NCI-H748 treated with DMSO at 0.1 percent for 48 hours (cell line): ENCODE data around the gene SH3BGRL2.
"Not testable (repeated sequence)": the region's sequence is repeated elsewhere in the genome, so short reads cannot be mapped to it uniquely, and the experiment has no call there.

ENCODE experiments used
- DNase-seq: peaks from one replicate; lab custom pipeline; 2025; lab: John Stamatoyannopoulos, UW

The SH3BGRL2 gene

DNA sequence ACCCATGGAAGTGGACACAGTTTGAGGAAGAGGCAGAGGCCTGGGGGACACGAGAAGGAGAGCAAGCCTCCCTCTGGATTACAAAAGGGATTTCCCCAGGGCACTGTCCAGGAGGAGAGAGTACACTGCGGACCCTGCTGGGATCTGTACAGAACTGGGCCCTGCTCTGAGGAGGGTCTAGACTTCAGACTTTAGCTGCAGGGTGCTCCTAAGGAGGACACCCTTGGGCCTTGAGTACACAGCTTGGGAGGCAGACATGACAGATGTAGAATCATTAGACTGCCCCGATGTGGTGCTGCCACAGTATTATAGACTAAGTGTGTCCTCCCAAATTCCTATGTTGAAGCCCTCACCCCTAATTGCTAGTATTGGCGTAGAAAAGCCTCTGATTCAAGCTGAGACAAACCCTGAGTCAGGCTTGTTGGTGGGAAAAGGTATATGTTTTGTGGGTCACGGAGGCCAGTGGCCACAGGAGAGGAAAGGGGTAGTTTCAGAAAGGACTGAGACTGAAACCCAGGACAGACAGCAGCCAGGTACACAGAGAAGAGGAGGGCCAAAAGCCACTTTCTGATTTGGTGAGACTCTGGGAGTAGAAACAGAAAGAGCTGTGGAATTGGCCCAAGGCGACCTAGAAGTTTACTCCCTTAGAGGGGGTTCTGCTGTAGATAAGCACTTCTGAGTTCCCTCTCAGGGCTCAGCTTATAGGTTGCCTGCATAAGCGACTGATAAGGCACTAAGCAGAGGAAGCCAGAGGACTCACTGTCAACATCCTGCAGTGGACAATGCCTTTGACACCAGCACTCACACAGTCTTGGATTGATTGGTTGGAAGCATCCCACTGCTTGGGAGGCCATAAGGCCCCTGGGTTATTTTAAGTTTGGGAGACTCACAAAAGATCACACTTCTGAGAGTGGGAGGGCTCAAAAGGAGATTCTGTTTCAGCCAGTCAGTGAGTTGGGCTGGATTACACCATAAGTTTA is 16.5 kb upstream of the SH3BGRL2 start:
- DNase-seq, result no peak

DNA sequence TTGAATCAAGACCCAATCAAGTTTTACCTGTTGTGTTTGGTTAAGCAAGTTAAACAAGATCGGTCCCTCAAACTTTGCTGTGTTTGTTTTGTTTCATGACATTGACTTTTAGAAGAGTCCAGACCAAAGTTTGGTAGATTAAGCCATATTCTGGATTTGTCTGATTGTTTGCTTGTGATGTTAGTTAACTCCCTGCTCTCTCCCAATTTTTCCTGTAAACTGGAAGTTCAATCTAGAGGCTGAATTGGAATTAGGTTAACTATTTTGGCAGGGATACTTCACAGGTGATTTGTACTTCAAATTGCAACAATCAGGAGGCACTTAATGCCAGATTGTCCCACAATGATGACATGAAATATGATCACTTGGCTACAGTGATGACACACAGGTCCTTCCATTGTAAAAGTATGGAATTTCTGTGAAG is 13.6 kb upstream of the SH3BGRL2 start:
- no peak for DNase-seq

DNA sequence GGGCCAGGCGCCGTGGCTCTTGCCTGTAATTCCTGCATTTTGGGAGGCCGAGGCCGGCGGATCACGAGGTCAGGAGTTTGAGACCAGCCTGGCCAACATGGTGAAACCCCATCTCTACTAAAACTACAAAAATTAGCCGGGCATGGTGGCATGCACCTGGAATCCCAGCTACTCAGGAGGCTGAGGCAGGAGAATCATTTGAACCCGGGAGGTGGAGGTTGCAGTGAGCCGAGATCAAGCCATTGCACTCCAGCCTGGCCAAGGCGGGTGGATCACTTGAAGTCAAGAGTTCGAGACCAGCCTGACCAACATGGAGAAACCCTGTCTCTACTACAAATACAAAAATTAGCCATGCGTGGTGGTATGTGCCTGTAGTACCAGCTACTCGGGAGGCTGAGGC is 12.7 kb upstream of the SH3BGRL2 start:
- DNase-seq, result not testable (repeated sequence)

DNA sequence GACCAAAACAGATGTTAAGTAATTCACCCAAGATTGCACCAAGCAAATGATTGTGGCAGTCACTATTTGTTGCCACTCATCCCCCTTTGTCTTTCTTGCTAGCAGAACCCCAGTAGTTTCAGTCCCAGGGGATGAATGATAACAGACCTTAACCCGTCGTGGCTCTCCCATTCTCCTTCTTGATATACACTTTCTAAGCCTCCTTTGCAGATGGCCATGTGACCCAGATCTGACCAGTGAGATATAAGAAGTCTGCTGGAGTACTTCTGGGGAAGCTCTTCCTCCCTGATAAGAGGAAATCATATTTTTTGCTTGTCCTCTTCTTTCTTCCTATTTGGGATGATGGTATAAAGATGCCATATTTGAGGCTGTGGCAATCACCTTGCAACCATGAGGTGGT is 9.6 kb upstream of the SH3BGRL2 start:
- DNase-seq, result no peak

DNA sequence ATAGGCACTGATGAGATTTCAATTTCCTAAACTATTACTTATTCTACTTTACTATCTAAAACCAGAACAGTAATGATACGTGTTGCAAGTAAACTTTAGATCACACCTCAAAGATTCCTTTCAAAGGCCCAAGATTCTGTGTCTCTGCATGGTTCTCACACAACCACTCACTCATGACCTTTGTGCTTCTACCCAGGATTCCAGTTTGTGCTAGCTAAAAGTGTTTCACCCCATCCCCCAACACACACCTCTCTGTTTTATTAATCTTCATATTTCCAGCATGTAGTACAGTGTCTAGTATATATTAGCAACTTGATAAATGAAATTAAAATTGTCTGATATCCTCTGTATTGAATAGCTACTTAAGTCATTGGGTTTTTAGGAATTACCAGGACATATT is 8.8 kb upstream of the SH3BGRL2 start:
- DNase-seq, result no peak

DNA sequence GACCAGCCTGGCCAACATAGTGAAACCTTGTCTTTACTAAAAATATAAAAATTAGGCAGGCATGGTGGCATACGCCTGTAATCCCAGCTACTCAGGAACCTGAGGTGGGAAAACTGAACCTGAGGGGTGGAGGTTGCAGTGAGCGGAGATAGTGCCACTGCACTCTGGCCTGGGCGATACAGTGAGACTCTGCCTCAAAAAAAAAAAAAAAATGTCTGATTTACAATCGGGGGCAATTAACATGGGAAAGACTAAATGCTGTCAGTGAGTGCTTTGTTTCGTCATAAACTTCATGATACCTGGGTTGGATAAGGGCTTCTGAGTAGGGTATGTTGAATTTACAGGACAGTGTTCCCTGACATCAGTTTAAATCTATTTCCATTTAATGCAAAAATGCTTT is 8.0 kb upstream of the SH3BGRL2 start:
- no peak for DNase-seq

DNA sequence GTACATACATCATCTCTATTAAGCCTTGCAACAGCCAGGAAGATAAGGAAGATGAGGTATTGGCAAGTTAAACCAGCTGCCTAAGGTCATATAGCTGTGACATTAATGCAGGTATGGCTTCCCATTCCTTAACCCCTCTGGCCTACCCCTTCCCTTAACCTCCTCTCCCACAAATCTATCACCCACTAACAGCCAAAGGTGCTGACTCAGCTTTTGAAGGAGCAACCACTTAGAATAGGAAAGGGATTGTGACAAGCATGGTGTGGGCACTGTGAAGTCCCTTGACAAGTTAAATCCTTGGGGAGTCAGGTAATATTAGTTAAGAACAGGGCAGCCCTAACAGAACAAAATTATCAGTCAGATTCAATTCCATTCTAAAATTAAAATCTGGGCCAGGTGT is 5.4 kb upstream of the SH3BGRL2 start:
- DNase-seq, result no peak

DNA sequence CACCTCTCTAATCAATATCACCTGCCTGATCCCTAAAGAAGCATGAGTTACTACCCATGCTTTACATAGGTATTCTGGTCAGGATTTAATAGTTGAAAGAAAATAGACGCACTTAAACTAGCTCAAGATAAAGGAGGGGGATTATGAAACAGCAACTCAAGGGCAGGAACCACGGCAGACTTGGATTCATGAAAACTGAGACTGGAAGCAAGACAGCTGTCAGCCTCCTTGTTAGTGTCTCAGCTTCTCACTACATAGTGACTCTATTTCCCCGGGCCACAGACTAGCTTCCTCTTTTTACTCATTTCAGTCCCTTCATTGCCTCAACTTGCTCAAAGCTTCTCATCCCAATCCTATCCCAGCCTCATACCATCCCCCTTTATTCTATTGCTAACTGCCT is 4.3 kb upstream of the SH3BGRL2 start:
- DNase-seq, result no peak

DNA sequence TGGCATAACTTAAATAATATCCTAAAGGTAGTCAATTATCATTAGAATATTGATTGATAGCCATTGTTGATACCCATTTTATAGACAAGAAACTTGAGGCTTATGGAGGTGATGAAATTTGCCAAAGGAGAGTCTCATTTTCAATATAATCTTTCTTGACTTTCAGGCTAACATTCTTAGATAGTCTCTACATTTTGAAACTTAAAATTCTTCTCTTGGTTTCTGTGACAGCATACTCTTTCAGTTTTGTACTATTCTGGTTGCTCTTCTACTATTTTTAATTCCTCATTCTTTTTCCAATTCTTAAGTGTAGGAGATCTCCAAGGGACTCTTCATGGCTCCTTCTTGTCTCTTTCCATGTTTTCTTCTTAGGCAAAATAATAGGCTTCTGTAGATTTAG is 3.7 kb upstream of the SH3BGRL2 start:
- no peak for DNase-seq

DNA sequence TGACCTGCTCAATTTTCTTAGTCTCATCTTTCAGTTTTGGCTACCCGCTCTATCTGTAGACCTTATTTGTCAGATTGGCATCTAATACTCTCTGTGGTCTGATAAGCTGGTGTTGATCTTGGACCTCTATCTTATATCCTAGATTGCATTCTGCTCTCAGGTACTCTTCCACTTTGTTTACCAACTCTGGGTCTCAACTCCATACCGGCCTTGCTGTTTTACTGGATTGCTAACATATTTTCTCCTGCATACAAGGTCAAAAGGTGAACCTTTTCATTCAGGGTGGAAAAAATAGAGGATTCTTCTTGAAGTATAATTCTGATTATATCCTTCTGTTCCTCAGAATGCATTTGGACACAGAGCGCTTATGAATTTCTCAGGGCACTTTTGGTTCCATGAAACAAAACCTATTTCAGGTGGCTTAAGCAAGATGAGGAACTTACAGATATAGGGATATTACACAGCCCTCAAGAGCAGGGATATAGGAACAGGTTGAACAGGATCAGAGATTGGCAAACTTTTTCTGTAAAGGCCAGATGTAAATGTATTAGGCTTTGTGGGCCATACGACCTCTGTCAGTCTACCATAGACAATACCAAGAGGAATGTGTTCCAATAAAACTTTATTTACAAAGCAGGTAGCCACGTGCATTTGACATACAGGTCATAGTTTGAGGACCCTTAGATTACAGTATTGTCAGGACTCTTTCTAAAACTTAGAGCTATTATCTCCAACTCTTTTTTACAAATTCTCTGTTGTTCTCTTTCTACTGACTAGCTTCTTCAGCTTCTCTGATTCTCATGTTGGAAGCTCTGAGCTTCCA is 2.5 kb upstream of the SH3BGRL2 start:
- DNase-seq, result no peak

DNA sequence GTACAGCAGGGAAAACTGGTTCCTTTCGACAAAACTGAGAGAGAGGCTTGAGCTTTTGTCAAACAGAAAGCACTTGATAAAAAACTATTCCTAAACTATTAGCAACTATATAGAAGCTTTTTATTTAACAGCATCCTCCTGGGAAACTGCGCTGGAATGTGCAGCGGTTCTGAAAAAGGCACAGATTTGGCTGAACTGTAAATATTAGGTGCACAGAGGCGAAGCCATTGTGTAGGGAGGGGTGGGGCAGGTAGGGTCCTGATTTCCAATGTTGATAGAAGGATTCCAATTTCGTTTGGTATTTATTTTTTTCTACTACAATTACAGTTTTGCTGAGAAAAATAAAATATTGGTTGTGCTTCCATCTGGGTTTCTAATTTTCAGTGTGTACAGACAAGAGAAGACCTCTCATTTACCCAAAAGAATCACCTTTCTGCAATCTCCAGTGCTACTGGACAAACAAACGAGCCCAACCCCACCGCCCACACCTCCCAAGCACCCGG is 698 bp upstream of the SH3BGRL2 start:
- DNase-seq, result no peak

DNA sequence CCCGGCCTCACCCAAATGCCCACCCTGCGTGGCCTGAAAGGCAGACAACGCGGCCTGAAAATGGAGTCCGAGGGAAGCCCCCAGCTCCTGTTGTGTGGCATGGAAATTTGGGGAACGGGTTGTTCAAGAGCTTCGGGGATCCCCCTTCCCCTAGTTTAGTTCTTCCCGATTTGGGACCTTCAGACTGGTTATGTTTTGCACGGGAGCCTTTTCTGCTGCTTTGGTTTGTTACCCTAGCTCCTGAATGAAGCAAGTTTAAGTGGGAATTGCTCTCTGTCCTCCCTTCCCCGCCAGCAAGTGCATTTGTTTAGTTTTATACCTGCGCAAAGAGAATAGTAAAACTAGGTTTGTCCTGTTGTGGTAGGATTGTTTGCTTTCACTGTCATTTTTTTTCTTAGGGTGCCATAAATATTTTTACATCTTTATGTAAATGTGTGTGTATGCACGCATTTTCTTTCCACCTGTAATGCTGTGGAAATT is 604 bp downstream of the SH3BGRL2 start:
- no peak for DNase-seq

DNA sequence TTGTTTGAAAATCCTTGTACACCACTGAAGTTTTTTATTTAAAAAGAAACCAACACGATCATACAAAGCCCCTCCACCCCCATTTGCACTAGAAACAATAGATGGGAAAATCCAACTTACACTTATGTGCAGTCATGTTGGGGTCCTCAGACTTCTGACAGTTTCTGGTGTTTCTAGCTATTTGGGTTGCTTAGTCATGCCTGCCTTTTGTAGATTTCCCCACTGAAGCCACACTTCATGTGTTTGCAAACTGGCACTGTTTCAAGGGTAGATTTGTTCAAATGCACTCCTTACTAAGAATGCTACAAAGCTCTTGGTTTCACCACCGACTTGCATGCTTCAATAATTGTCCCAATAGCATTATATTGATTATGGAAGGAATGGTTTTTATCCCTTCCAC is 1.5 kb downstream of the SH3BGRL2 start:
- no peak for DNase-seq

DNA sequence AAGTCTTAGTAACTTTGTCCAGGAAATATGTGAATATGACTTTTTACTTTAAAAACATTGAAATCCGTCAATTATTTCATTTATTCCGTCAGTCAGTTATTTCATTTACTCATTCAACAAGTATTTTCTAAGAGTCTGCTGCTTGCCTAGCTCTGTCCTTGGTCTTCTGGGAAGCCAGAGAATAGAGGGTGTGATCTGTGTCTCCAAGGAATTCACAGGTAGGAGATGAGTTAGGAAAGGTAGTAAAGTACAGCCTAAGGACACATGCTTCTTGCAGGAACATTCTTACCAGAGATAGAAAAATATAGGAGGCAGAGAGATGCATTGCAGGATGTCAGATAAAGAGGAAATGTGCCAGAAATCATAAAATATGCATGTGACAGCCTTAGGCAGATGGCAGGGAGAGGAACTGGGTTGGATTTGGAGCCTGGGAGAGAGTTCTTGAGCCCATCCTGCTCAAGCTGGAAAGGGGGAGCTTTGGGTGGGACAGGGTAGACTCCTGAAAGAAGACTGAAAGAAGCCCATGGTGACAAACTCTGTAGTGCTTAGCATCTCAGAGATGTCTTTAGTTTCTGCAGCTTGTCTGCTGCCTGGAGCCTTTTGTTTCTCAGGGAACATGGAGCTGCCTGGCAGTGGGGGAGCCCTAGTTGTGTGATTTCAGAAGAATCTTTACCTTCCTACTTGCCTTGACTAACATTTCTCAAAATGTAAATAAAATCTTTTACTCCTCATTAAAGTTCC is 3.5 kb downstream of the SH3BGRL2 start:
- no peak for DNase-seq

DNA sequence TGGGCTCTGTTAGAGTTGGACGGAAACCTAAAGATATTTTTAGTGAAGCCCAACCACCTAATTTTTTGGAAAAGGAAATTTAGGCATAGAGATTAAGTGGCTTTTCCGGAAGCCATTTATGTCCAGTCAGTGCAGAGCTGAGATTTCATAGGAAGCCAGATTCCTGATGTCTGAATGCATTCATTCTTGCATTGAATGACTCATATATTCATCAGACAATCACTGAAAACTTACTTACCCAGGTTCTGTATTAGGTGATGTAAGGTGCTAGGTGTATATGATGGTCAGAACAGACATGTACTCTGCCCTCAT is 4.1 kb downstream of the SH3BGRL2 start:
- no peak for DNase-seq

DNA sequence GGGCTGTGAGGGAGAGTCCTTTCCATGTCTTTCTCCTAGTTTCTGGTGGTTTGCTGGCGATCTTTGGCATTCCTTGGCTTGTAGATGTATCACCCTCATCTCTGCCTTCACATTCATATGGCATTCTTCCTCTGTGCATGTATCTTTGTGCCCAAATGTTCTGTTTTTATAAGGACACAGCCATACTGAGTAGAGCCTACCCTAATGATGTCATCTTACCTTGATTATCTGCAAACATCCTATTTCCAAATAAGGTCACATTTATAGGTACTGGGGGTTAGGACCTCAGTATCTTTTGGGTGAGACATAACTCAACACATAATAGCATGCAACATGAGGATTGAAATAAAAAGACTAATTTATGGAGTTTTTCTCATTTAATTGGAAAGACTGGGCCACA is 5.5 kb downstream of the SH3BGRL2 start:
- no peak for DNase-seq

DNA sequence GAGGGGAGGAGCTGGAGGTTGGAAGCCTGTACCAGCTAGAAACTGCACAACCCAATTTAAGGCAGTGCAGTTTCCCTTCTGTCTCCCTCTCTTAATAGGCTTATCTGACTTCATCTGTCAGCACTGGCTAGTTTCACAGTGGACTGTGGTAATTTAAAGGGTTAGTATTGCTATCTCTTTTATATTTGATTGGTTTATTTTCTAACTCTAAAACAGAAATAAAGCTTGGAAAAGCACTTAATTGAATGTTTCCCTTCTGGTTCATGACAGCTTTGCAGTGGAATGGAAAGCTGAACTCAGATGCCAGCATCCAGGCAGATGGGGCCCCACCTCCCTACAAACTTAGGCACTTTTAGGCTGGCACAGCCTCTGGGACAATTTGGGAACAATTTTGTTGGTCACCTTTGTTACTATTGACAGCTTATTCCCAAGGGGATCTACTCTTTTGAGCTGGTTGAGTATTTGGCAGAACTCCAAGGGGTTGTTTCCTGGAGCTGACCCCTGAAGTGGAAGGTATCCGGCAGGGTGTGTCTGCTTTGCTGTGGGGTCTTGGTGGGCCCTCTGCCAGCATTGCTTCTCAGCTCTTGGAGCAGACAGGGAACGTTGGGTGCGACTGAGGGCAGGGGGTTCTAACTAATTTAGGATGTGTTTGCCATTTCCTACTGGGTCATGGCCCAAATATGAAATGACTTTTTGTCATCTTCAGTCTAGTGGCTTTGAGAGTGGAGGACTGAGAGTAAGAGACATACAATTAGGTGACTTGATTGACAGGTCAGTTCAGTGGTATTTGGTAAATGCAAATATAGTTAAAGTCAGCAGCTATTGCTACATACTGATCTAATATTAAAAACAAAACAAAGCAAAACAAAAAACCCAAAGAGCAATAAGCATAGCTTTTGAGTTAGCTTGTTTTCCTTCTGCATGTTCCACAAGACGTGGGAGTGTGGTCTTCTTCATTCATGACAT is 9.3 kb downstream of the SH3BGRL2 start:
- DNase-seq, result peak; percentile 57

DNA sequence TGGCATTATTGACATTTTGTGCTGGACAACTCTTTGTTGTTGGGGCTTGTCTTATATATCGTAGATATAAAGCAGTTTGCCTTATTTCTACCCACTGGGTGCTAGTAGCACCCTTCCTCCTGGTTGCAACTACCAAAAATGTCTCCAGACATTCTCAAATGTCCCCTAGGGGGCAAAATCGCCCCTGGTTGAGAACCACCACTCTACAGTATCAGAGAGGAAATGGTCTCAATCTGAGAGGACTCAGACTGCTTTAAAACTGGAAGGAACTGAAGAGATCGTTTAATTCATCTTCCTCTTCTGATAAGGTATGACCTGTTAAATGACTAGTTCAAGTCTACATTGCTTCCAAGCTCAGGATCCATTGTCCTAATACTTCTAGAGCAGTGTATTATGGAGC is 14.9 kb downstream of the SH3BGRL2 start:
- DNase-seq, result no peak

DNA sequence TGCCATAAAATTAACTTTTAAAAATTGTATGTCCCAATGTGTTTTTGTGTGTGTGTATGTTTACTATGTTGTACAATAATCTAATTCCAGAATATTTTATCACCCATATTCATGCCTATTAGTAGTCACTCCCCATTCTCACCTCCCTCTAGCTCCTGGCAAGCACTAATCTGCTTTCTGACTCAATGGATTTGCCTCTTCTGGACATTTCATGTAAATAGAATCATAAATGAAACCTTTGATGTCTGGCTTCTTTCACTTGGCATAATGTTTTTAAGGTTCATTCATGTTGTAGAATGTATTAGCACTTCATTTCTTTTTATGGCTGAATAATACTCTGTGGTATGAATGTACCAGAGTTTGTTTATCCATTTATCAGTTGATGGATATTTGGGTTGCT is 15.4 kb downstream of the SH3BGRL2 start:
- no peak for DNase-seq

DNA sequence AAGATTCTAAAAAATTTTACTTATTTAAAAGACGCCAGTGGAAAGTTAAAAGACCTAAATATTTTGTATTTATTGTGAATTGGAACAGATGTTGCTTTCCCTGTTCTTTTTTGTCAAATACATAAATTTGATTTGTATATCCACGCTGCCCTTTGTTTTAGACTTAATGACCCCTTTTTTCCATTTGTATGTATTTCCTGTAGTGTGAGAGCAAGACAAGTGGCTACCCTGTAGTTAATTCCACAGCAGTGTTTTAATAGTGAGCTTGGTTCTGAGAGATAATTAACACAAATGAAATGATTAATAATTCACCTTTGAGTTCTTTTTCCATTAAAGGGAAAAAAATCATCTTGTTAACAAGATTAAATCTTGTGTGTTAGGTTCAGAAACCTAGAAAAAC is 16.6 kb downstream of the SH3BGRL2 start:
- no peak for DNase-seq

DNA sequence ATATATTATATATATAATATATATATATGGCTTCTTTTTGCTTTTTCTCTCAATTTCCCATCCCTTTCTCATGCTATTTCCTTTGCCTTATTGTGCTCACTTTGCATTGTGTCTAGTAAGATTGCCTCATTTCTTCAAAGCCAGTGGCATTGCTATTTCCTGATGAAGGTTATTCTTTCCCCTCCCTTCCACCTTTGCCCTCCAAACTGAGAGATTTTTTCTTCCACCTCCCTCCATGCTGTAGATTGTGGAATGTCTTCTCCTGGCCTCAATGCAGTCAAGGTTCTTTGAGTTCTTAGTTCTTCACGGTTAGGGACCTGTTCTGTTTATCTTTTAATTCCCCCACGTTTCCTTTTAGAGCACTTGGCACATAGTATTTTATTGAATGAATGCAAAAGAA is 17.2 kb downstream of the SH3BGRL2 start:
- no peak for DNase-seq
